Right renal pelvis (tissue), 4 donors: ENCODE results near the gene ATP6V1D. TPM values are rescaled to one million over a fixed set of nuclear protein-coding genes. Genes with fewer than 3 reads are reported as not detected.
"Not testable (repeated sequence)": the region's sequence is repeated elsewhere in the genome, so short reads cannot be mapped to it uniquely, and the experiment has no call there.

ENCODE experiments used
- DNase-seq, 4 donors: peaks; one replicate each; pipeline ENCODE4 v3.0.0-alpha.2; 2013; ENCODE audit warnings: low read depth in 4 of 4, low spot score in 3 of 4, missing footprints in 1 of 4
- polyA plus RNA-seq, 4 donors: library from polyadenylated mRNA; unstranded; fragments of 120-200 nt; gene quantifications; one replicate each; pipeline ENCODE4 v1.2.1, GENCODE V29; 2013; ENCODE audit not compliant: insufficient read length in 4 of 4

Gene ATP6V1D
- polyA plus RNA-seq, 4 donors: 142 to 172 (median 159) TPM

DNA sequence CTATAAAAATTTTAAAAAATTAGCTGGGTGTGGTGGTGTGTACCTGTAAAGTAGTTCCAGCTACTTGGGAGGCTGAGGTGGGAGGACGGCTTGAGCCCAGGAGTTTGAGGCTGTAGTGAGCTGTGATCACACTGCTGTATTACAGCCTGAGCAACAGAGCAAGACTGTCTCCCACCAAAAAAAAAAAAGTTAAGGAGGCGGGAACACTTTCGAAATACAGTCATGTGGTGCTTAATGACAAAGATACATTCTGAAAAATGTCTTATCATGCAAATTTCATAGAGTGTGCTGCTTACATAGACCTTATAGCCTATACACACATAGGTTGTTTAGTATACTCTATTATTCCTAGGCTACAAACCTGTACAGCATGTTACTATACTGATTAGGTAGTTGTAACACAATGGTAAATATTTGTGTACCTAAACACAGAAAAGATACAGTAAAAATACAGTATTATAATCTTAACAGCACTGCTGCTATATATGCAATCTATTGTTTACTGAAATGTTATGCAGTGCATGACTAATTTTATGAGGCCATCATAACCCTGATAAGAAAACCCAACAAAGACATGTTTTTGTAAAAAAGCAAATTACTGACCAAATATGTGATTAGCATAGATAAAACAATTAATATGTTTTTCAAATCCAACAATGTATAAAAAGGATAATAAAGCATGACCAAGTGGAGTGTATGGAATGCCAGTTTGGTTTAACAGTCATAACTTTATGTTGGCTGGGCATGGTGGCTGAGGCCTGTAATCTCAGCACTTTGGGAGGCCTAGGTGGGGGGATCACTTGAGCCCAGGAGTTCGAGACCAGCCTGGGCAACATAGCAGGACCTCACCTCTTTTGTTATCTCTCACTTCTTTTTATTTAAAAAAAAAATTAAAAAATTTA, 11.9 kb upstream of the ATP6V1D start:
- no peak for DNase-seq

DNA sequence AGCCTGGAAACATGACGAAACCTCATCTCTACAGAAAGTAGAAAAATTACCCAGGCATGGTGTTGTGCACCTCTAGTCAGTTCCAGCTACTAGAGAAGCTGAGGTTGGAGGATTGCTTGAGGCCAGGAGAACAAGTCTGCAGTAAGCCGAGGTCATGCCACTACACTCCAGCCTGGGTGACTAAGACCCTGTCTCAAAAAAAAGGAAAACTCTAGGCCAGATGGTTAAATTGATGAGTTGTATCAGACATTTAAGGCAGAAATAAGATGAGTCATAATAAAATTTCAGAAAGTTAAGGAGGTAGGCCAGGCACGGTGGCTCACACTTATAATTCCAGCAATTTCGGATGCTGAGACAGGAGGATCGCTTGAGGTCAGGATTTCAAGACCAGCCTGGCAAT, 11.2 kb upstream of the ATP6V1D start:
- no peak for DNase-seq

DNA sequence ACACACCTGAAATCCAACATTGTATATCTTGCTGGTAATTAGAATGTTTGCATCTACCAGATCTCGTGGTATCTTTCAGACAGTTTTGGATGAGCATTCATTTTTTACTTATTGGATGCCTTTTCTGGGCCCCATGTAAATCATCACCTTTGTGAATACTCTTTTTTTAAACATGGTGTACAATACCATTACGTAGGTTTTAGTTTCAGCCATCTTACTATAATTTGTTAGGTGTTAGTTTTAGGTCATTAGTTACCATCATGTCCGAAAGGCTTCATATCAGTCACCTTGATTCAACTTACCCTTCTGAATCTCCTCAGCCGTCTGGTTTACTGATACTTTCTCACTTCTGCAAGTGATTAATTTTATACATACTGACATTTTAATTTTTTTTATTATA, 5.9 kb upstream of the ATP6V1D start:
- no peak for DNase-seq

DNA sequence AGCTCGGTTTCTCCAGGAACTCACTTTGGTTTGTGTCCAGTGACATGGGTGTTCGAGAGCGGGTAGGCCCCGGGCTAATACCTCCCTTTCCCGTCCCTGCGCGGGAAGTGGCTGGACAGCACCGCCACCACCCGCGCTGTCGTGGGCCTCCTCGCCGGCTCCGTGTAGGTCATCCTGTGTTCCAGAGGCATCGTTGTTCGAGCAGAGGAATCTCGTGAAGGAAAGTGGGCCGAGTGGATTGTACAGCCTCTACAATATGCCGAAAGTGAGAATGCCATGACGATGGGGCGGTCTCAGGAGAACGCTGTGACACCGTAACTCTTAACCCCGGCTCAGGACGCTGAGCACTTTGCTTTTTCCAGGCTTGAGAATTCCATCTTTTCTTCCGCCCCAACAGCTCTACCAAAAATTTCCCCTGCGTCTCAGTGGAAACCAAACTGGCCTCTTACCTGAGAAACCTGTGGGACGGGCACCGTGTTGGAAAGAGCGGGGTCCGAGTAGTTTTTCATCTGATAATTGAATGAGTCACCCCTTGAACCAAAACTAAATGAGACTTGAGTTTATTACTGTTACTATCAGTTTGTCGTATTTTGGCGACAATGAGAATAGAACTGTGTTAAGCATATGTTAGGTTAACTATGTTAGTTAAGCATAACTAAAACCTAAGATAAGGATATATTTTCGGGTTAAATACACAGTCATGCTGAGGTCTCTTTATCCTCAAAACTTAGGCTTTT, 1.0 kb upstream of the ATP6V1D start:
- no peak for DNase-seq

DNA sequence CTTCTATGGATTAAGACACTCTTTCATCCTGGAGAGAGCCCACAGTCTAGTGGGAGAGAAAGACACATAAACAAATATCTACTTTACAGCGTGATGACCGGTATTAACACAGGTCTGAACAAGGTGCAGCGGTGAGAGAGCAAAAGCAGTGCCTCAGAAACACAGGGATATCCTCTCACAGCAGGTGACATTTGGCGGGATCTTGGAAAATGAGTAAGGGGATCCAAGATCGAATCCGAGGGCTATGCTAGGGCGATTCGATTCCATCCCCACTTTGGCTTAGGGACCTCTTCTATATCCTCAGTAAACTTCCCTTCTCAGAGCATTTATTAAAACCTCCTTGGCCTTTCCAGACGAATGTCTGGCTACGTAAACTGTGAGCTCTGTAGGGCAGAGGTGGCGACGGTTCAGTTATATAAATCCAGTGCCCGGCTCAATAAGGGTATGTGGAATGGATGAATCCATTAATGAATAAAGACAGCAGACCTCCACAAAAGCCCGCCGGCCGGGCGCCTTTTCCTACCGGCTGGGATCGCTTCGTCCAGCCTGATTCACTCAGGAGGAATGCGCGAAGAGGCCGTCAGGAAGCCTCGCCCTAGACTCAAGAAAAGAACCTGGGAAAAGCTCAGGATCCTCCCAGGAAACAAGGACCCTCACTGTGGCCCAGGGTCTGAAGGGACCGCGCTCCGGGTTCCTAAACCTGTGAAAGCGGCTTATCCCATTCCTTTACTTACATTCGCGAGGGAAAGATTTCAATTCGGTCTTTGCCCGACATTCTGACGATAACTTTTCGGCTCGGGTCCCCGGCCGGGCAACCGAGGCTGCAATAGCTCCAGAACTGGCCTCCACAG, 455 bp downstream of the ATP6V1D start:
- DNase-seq: peak in 1 of 4 donors; percentile 20

DNA sequence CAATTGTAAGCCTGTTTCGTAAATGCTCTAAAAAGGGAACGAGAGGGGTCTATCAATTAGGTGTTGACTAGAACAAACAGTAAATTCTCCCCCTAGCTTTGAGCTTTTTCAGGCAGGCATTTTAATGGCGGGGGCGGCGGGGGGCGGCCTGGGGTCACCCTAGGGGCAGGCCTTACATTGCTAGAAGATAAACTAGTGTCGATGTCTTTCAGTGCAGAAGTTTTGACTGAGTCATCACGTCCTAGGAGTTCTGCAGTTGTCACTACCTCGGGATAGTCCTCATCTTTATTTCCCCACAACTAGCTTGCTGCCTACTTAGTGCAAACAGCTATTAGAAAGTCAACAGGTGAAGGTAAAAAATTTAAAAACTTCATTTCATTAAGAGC, 1.6 kb downstream of the ATP6V1D start:
- no peak for DNase-seq

DNA sequence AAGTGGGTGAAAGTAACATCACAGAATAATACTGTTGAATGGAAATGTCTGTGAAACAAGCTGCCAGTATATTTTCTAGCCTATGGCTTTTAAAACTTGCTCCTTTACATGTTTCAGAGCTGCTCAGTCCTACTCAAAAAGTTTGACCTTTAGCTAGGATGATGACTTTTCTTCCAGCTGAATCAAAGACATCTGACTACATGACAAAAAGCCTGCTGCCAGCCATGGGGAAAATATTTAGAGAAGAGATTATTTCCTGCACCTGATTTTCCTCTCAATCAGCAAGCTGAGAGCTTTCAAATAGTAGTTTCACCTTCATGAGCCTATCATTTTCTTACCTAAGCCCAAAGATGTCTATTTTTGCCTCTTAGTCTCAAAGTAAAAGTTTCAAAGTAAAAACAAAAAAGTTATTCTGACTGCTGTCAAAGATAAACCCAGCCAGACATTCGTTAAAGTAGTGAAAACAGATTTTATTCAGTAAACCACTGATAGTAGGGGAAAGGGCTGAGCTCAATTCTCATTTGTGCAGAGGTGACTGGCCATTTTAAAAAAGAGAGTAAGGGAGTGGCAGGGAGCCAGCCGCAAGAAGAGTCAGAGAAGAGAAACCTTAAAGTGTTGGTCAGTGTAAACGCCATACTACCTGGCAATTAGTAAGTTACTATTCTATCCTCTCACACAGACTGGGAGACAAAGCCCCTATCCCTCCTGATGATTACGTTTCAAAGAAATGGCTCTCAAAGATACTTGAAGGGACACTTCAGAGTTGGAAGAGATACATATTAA, 2.2 kb downstream of the ATP6V1D start:
- DNase-seq: no peak

DNA sequence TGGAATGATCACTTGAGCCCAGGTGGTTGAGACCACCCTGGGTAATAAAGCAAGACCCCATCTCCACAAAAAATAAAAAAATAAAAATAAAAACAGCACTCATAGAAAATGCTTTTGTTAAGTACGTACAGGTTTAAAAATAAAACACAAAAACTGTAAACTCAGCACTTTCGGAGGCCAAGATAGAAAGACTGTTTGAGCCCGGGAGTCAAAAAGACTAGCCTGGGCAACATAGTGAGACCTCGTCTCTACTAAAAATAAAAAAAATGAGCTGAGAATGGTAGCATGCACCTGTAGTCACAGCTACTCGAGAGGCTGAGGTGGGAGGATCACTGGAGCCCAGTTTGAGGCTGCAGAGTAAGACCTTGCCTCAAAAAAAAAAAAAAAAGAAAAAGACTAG, 7.5 kb downstream of the ATP6V1D start:
- DNase-seq: no peak

DNA sequence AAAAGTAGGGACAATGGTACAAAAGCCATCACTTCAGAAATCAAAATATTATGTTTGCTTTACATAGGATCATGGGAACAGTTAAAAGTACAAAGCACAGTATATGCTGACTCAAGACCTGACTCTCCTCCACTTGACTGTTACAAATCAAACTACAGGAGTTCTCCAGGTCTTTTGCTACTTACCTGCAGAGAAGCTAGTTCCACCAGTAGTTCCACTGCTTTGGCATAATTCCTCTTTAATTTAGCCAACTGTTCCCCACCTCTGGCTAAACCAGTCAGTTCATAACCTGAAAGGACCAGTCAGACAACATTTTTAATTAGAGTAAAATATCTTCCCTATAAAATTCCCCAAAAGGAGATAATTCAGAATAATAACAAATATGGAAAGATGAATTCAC, 14.0 kb downstream of the ATP6V1D start:
- DNase-seq: no peak

DNA sequence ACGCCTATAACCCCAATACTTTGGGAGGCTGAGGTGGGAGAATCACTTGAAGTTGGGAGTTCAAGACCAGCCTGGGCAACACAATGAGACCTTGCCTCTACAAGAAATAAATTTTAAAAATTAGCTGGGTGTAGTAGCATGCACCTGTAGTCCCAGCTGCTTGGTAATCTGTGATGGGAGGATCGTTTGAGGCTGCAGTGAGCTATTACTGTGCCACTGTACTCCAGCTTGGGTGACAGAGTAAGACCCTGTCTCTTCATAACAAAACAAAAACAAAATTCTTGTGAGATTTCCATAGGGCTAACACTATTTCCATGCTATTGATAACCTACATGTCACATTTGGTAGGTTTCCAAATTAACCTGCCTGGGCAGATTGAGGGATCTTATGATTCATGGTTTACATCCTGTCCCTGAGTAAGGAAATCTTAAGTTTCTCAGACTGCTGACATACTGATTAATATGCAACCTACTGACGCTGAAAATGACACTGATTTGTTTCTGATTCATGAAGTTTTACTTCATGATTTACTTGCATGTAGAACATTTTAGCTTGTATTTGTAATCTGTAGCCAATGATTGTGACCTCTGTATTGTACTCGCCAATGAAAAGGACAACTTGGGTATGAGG, 15.9 kb downstream of the ATP6V1D start:
- no peak for DNase-seq

DNA sequence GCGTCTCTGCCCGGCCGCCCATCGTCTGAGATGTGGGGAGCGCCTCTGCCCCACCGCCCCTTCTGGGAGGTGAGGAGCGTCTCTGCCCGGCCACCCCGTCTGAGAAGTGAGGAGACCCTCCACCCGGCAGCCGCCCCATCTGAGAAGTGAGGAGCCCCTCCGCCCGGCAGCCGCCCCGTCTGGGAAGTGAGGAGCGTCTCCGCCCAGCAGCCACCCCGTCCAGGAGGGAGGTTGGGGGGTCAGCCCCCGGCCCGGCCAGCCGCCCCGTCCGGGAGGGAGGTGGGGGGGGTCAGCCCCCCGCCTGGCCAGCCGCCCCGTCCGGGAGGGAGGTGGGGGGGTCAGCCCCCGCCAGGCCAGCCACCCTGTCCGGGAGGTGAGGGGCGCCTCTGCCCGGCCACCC, 18.4 kb downstream of the ATP6V1D start:
- not testable (repeated sequence) for DNase-seq

DNA sequence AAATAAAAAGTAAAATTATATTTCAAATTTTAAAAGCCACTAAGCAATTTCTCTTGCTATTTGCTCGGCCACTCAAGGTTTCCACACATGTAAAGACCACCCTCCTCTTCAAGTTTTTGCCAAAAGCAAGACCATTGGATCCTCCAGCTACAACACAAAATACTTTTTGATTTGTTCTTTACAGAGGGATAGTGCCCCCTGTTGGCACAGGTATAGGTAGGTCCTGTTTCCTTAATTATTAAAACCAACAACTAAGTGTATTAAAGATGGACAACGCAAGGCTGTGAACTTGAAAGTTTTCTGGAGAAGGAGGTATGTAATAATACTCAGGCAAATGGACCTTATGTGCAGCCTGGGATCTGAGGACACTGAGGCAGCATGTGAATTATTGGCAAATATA, 23.8 kb downstream of the ATP6V1D start:
- no peak for DNase-seq

DNA sequence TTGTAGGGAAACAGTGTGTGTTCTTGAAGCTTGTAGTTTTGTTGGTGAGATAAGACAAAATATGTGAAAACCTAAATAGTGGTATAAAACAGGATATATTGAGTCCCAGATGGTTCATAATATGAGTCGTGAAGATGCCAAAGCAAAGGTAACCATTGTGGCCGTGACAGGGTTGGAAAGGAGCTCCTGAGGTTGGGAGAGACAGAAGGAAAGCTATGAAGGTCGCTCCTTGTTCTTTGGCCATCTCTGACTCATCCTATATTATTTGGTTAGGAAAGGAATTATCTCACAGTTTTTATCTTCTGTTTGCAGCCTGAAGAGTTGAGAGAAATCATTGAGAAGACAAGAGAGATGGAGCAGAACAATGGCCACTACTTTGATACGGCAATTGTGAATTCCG, 27.1 kb downstream of the ATP6V1D start:
- DNase-seq: no peak

DNA sequence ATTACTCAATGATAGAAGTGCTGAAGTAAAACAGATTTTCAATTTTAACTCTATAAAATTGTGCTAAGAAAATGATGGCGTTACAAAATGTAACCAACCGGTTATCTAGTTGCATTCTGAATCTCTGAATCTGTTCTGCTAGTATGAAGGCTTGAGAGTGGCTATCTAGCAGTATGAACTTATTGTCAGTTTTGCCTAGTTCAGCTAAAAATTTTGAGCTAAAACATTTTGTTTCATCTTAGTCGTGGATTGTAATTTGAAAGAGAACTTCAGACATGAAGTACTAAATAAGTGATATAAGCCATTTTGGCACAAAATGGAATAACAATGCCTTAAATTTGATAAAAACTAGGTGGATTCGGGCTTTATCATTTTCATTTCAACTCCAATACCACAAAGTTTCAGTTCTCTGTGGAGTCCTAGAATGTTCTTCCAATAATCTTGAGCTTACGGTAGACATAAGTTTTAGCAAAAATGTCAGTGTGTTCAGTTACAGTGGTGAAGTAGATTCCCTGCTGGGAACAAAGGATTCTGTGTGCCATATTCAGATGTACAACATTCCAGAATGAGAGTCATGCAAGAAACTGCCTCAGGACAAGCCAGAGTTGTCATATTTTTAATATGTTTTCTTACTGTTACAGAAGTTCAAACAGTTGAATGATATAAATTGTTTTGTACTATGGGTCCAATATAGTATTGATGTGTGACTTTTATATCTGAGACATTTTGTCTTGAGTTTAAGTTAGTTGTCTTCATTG, 28.1 kb downstream of the ATP6V1D start:
- no peak for DNase-seq

DNA sequence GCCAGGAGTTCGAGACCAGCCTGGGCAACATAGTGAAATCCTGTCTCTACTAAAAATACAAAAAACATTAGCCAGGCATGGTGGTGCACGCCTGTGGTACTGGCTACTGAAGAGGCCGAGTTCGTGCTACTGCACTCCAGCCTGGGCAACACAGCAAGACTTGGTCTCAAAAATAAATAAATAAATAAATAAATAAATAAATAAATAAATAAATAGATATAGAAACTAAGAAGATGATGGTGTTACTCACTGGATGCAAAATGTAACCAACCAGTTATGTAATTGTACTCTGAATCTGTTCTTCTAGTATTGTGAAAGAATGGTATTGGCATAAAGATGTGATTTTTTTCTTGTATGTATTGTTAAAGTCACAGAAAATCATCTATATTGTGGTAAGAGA, 29.9 kb downstream of the ATP6V1D start:
- DNase-seq: not testable (repeated sequence)

DNA sequence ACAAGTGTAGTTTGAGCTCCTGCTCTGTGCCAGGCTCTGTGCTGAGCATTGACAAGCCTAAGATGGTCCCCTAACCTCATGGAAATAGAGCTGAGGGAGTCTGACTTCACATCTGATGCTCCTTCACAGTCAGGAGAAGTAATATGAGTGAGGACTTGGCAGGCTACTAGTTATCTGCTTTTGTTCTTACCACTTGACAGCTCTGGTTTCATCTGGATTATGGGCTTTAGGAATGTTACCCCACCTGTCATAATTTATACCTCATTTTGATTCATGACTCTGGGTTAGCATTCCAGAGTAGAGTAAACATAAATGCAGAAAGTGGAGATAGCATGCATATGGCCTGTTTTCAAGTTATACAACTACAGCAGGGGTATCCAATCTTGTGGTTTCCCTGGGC, 40.5 kb downstream of the ATP6V1D start:
- DNase-seq: no peak

DNA sequence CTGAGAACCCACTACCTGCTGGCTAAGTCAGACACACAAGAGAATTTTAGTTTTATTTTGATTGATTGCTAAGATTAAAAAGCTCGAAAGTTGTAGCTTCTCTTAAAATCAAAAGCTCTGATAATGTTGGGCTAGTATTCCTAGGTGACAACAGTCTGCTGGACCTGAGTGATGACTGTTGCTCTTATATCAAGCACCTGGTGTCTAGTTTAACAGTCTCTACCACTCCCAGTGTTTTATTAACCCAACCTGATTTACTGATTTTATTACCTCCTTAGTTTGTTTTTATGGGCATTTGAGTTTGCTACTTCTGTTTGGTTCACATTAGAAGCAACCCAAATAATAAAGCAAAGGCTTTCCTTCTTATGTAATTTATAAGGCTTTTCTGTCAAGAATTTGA, 41.8 kb downstream of the ATP6V1D start:
- DNase-seq: no peak

DNA sequence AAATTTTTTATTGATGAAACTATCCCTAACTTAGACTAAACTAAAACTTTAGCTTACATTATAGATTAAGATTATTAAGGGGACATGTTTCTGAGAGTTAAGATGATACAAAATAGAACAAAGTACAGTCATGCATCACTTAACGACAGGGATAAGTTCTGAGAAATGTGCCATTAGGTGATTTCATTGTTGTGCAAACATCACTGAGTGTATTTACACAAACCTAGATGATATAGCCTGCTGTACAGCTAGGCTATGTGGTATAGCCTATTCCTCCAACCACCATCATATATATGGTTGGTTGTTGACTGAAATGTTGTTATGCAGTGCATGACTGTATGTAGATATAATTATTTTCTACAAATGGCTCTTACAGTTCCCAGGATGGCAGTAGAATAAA, 46.5 kb downstream of the ATP6V1D start:
- no peak for DNase-seq

DNA sequence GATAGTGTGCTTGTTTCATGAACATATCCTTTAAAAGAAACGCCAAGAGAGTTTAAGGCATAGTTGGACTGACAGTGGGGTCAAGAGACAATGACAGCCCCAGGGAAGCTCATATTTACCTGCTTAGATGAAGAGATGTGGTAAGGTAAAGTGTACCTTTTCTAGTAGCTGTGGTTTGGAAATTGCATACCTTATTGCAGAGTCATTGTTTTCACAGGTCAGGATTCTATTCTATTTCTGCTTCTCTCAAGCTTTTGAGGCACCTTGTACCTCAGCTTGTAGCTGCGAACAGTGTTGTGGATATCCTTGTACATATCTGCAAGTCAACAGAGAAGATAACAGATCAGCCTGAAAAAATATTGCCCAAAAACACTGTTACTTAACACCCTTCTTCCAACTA, 47.7 kb downstream of the ATP6V1D start:
- DNase-seq: no peak
